Iris pigment epithelial cell (primary cell): ENCODE data around the gene ZFP62.
A peak's percentile ranks its signal among the peaks of the same experiment; 100 is the strongest.

Source experiments
- DNase-seq: peaks from one replicate; pipeline ENCODE4 v3.0.0-alpha.2; 2011; ENCODE audit warnings: low read depth

The ZFP62 gene

GRCh38 chr5:180868960-180869359, 7.9 kb upstream of the ZFP62 start:
- peak; percentile 73 for DNase-seq

DNA sequence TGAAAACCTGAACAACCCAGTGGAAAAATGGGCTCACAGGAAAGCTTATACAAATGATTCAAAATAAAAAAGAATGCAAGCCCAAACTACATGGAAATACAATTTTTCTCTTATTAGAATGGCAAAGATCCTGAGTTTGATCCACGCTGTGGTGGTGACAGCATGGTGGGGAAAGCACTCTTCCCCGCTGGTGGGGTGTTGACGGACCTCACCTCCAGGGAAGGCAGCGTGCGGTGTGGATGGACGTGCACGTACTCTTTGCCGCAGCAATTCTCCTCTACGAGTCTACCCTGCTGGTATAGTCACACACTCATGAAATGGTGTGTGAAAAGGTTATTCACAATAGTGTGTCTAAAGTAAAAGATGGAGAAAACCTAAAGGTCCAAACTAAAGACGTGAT, 5.9 kb upstream of the ZFP62 start:
- DNase-seq, result no peak

- no peak for DNase-seq
Measured at GRCh38 chr5:180865981-180866695, 5.1 kb upstream of the ZFP62 start.

DNA sequence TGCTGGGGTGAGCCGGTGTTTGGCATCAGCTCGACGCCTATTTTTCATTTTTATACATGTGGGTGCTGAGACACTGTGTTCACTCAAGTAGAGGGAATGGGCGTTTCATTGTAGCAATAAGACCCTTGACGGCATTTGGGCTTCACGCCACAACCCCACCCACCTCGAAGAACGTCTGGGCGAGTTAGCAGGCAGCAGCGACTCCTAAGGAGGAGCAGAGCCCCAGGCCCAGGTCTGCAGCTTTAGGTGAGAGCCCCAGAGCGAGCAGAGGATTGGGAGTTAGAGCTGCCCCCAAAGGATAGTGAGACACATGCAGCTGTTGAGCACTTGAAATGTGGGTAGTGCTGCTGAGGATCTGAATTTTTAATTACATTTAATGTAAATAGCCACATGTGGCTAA, 1.6 kb upstream of the ZFP62 start:
- no peak for DNase-seq

GRCh38 chr5:180860273-180860886, 696 bp downstream of the ZFP62 start:
- DNase-seq, result peak; percentile 30

DNA sequence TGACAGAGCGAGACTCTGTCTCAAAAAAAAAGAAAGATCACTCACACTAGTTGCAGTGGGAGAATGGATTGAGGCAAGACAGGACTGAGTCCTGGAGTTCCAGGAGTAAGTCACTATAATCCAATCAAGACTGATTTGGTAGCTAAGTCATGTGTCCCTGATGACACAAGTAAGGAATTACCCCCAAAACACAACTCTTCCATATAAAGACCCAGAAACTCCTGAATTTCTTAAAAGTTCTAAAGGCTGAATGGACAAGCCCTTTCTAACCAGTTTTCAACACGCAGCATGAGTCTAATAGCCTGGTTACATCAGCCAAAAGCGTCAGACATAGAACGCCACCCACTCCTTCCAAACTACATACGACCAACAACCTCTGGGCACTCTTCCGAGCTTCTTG, 2.5 kb downstream of the ZFP62 start:
- no peak for DNase-seq

DNA sequence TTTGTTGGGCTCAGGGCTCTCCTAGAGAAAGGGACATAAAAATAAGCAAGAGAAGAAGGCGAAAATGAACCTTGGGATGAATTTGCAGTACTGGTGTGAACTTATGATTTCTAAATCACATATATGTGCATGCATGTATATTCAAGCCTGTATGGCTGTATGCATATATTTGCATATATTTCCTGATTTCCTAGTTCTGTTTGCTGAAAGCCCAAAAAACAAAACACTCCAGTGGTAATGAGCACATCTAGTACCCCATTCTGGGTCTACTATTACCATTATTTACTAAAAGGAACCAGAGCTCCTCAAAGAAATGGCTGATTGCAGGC, 7.3 kb downstream of the ZFP62 start:
- DNase-seq, result no peak

- no peak for DNase-seq
Measured at GRCh38 chr5:180853121-180853847, 7.8 kb downstream of the ZFP62 start.

DNA sequence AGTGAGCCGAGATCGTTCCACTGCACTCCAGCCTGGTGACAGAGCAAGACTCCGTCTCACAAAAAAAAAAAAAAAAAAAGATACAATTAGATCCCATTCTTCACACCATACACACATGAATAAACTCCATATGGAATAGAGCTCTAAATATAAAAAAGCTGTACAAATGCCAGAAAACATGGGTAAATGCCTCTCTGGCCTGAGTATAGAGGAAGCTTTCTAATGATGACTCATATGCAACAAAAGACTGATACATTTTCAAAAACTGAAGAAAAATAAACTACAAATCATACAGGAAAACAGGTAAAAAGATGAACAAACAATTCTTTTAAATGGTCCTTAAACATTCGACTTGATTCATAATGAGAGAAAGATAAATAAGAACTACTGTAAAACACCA, 8.6 kb downstream of the ZFP62 start:
- no peak for DNase-seq

GRCh38 chr5:180850434-180851078, 10.5 kb downstream of the ZFP62 start:
- DNase-seq, result no peak

- DNase-seq, result no peak
Measured at GRCh38 chr5:180849827-180850226, 11.2 kb downstream of the ZFP62 start.

GRCh38 chr5:180848878-180849277, 12.2 kb downstream of the ZFP62 start:
- no peak for DNase-seq

DNA sequence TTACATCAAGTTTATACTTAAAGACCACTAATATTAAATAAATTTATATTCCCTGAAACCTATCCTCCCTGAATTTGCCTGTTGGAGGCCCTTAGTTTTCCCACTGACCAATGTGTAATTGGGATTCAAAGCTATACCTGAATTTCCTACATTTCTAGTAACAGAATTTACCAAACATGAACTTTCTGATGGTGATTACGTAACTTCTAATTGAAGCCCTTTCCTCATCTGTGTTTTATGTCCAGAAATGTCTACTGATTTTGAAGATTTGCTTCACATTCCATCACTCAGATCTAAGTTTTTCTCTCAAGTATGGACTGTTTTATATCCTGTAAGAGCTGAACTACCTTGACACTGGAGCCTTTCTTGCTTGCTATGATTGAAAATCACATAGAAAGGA, 12.8 kb downstream of the ZFP62 start:
- no peak for DNase-seq

- DNase-seq, result no peak
Measured at GRCh38 chr5:180847026-180847425, 14.1 kb downstream of the ZFP62 start.

- no peak for DNase-seq
Measured at GRCh38 chr5:180844858-180845257, 16.2 kb downstream of the ZFP62 start.

DNA sequence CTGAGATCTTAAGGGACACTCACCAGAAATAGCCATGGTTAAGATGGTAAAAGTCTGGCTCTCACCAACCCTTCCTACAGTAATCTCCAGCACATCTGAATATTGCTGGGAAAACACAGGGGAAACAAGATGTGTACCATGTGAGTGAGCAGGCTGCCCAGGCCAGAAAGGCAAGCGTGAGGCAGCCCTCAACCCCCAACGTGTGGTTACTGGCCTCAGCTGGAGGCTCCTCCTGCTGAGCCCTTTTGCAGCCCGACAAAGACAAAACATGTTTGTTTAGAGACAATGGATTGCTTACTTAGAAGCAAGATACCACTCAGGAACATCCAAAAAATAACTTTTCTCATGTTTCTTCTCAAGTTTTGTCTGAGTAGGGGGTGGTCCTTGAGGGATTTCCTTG, 16.6 kb downstream of the ZFP62 start:
- DNase-seq, result no peak

DNA sequence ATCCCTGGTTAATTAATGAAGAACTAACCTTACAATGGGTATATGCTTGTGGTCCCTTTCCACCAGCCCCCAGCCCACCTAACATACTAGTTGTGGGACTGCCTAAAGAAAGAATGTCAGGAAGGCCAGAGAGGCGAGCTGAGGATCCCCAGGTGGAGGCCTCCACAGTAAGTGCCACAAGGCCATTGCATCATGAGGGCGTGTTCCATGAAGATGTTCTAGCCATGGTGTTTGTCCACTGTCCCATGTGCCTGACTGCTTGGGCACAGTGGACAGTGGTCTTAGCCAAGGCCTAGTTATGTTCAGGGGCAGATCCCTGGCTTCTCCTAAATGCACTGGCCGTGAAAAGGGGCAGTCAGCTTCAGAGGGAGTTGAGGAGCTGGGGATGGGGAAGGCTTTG, 21.1 kb downstream of the ZFP62 start:
- DNase-seq, result no peak

- DNase-seq, result no peak
Measured at GRCh38 chr5:180839227-180839626, 21.8 kb downstream of the ZFP62 start.

DNA sequence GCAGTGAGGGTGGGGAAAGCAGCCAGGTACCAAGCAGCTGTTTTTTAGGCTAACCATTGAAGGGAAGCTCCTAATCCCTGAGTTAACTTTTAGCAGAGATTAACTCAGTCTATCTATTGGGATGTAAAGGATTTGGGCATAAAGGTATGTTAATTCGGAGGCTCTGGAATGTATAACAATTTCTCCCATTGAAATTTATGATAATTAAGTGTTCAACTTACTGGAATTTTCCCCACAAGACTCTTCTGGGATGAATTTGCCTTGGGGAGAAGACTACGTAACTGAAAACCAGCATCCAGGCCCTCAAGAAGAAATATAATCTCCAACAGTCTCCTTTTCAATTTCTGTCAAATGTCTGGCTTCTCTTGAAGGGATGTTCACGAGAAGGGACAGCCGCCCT, 23.6 kb downstream of the ZFP62 start:
- no peak for DNase-seq

GRCh38 chr5:180832638-180833068, 28.4 kb downstream of the ZFP62 start:
- no peak for DNase-seq

DNA sequence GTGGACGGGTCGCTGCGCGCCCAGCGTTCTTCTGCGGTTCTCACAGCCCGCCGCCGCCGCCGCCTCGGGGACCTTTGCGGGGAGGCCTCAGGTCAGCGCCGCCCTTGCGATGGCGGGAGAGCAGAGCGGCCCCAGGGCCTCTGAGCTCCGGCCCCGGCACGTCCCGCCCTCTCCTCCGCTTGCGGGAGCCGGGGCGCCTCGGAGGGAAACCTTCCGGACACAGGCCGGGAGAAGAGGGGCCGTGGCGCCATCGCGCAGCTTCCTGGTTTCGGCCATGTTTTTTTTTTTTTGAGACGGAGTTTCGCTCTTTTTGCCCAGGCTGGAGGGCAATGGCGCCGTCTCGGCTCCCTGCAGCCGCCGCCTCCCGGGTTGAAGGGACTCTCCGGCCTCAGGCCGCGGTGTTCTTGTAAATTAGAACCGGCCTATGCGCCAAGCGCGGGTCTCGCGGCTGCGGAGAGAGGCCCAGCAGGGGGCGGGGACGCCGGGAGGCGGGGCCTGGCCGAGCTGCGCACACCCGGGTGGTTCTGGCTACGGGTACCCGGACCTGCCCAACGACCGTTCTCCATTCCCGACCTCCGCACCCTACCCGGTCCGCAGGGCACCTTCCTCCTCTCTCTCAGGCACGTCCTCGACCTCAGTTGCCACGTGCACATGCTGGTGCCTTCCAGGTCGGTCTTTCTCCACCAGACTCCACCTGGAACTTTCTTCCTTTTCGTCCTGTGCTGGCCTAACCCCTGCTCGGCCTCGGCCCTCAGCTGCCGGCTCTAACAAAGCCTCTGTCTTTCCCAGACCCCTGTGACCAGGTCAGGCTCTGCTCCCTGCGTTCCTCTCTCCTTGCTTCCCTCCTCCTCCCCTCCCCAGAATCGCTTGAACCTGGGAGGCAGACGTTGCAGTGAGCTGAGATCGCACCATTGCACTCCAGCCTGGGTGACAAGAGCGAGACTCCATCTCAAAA, 29.7 kb downstream of the ZFP62 start:
- DNase-seq, result peak; percentile 74
